ENCODE data around the gene GCNT3.

GCNT3 gene

GRCh38 chr15:59618406-59618805 lies 6.8 kb downstream of the GCNT3 start:
- Histone ChIP-seq H3K27me3 (ENCODE audit: insufficient read depth, low read length, poor library complexity, severe bottlenecking) (peaks cover 48% of the 10 kb centered on the region), H2AFZ (ENCODE audit: low read length) (no peak overlapping the region), H4K20me1 (ENCODE audit: insufficient read depth, low read length, poor library complexity, severe bottlenecking) (no peaks in the 10 kb centered on the region), H3K9ac (ENCODE audit: low read depth, low read length, poor library complexity, severe bottlenecking) (no peak overlapping the region), H3K9me2 (replicated peaks; ENCODE audit: low read depth, low read length) (no peaks in the 10 kb centered on the region), H3F3A (ENCODE audit: low read depth) (no peaks in the 10 kb centered on the region), H3K4me2 (ENCODE audit: low read depth, low read length, poor library complexity, severe bottlenecking) (no peak overlapping the region), H3K9me3 (ENCODE audit: insufficient read depth, low read depth, low read length) (no peaks in the 10 kb centered on the region), H3K36me3 (ENCODE audit: insufficient read depth, low read length) (no peaks in the 10 kb centered on the region), H3K4me3 (ENCODE audit: low read length, poor library complexity, severe bottlenecking) (no peak overlapping the region), H3K79me2 (ENCODE audit: insufficient read depth, low read length) (no peaks in the 10 kb centered on the region), H3K4me1 (ENCODE audit: insufficient read depth, low read length, poor library complexity, severe bottlenecking) (no peaks in the 10 kb centered on the region)
- no peak for TF ChIP-seq CTCF (conservative IDR thresholded peaks at IDR 0.05; ENCODE audit: low read length)

- Histone ChIP-seq H3K9me2 (replicated peaks; ENCODE audit: low read depth, low read length) (no peaks in the 10 kb centered on the region), H3K27me3 (ENCODE audit: insufficient read depth, low read length, poor library complexity, severe bottlenecking) (peaks cover 35% of the 10 kb centered on the region), H3K9ac (ENCODE audit: low read depth, low read length, poor library complexity, severe bottlenecking) (no peak overlapping the region), H3K79me2 (ENCODE audit: insufficient read depth, low read length) (no peaks in the 10 kb centered on the region), H3K36me3 (ENCODE audit: insufficient read depth, low read length) (no peaks in the 10 kb centered on the region), H3K4me2 (ENCODE audit: low read depth, low read length, poor library complexity, severe bottlenecking) (no peak overlapping the region), H3K4me1 (ENCODE audit: insufficient read depth, low read length, poor library complexity, severe bottlenecking) (no peaks in the 10 kb centered on the region), H4K20me1 (ENCODE audit: insufficient read depth, low read length, poor library complexity, severe bottlenecking) (no peaks in the 10 kb centered on the region), H3F3A (ENCODE audit: low read depth) (no peaks in the 10 kb centered on the region), H3K9me3 (ENCODE audit: insufficient read depth, low read depth, low read length) (no peaks in the 10 kb centered on the region), H2AFZ (ENCODE audit: low read length) (no peak overlapping the region), H3K4me3 (ENCODE audit: low read length, poor library complexity, severe bottlenecking) (no peak overlapping the region)
- peak; percentile 66 for TF ChIP-seq CTCF (conservative IDR thresholded peaks at IDR 0.05; ENCODE audit: low read length)
- TF ChIP-seq EZH2phosphoT487 (IDR thresholded peaks at IDR 0.05; ENCODE audit: borderline replicate concordance): no peak
These were observed 10.7 kb downstream of the GCNT3 start for GRCh38 chr15:59622289-59622688.

- Histone ChIP-seq H3K27me3 (ENCODE audit: insufficient read depth, low read length, poor library complexity, severe bottlenecking) (no peaks in the 10 kb centered on the region), H2AFZ (ENCODE audit: low read length) (no peak overlapping the region), H3F3A (ENCODE audit: low read depth) (no peaks in the 10 kb centered on the region), H3K9me3 (ENCODE audit: insufficient read depth, low read depth, low read length) (no peaks in the 10 kb centered on the region), H4K20me1 (ENCODE audit: insufficient read depth, low read length, poor library complexity, severe bottlenecking) (no peaks in the 10 kb centered on the region), H3K9ac (ENCODE audit: low read depth, low read length, poor library complexity, severe bottlenecking) (no peak overlapping the region), H3K36me3 (ENCODE audit: insufficient read depth, low read length) (peaks cover 3% of the 10 kb centered on the region; the same call in 1 of the 2 replicates), H3K4me3 (ENCODE audit: low read length, poor library complexity, severe bottlenecking) (no peak overlapping the region), H3K4me2 (ENCODE audit: low read depth, low read length, poor library complexity, severe bottlenecking) (no peak overlapping the region), H3K9me2 (replicated peaks; ENCODE audit: low read depth, low read length) (no peaks in the 10 kb centered on the region), H3K79me2 (ENCODE audit: insufficient read depth, low read length) (no peaks in the 10 kb centered on the region), H3K4me1 (ENCODE audit: insufficient read depth, low read length, poor library complexity, severe bottlenecking) (no peaks in the 10 kb centered on the region)
- TF ChIP-seq EZH2phosphoT487 (IDR thresholded peaks at IDR 0.05; ENCODE audit: borderline replicate concordance): no peak
- peak; percentile 42 for TF ChIP-seq CTCF (conservative IDR thresholded peaks at IDR 0.05; ENCODE audit: low read length)
These were observed 21.1 kb downstream of the GCNT3 start for GRCh38 chr15:59632714-59633113.

Measured in Loucy (cell line).